Measurements from ENCODE around the gene LRRN2.

GRCh38 chr1:204677864-204678263, 7.7 kb downstream of the LRRN2 start:
- TF ChIP-seq POLR2A (IDR thresholded peaks at IDR 0.05) = no peak
- TF ChIP-seq, protein P1, sequence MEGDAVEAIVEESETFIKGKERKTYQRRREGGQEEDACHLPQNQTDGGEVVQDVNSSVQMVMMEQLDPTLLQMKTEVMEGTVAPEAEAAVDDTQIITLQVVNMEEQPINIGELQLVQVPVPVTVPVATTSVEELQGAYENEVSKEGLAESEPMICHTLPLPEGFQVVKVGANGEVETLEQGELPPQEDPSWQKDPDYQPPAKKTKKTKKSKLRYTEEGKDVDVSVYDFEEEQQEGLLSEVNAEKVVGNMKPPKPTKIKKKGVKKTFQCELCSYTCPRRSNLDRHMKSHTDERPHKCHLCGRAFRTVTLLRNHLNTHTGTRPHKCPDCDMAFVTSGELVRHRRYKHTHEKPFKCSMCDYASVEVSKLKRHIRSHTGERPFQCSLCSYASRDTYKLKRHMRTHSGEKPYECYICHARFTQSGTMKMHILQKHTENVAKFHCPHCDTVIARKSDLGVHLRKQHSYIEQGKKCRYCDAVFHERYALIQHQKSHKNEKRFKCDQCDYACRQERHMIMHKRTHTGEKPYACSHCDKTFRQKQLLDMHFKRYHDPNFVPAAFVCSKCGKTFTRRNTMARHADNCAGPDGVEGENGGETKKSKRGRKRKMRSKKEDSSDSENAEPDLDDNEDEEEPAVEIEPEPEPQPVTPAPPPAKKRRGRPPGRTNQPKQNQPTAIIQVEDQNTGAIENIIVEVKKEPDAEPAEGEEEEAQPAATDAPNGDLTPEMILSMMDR (IDR thresholded peaks at IDR 0.05) = no peak

Data from body of pancreas (tissue), 4 donors.